Measurements from ENCODE around the gene DMRT3. TPM values are rescaled to one million over a fixed set of nuclear protein-coding genes. Genes with fewer than 3 reads are reported as not detected.

DMRT3 gene
- total RNA-seq, 1 experiment from 2014 or later, result not detected

DNA sequence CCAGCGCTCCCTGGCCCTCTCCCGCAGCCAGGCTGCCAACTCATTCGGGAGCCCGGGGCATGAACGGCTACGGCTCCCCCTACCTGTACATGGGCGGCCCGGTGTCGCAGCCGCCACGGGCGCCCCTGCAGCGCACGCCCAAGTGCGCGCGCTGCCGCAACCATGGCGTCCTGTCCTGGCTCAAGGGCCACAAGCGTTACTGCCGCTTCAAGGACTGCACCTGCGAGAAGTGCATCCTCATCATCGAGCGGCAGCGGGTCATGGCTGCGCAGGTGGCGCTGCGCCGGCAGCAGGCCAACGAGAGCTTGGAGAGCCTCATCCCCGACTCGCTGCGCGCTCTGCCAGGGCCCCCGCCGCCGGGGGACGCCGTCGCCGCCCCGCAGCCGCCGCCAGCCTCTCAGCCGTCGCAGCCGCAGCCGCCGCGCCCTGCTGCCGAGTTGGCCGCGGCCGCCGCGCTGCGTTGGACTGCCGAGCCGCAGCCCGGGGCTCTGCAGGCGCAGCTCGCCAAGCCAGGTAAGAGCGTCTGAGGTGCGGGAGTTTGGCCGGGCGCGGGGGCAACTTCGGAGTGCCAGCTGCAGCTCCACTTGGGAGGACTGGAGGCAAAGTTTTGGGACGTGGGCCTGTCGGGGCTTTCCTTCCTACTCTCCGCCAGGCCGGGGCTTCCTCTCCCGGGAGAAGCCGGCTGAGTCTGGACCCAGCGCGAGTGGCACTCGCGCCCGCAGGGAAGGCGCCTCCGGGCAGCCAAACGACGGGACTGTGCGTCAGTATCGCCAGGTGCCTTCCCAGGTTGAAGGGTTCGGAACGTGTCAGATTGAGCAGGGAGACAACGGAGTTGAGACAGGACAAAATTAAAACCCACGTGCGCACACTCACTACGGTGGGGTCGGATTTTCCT is 735 bp downstream of the DMRT3 start:
- H3K9me3 ChIP-seq, result no peaks in the 10 kb centered on the region
- Mint-ChIP-seq H3K36me3 (ENCODE audit: insufficient read depth, unreplicated experiment) (no peaks in the 10 kb centered on the region), H3K4me1 (ENCODE audit: low read depth, unreplicated experiment) (no peaks in the 10 kb centered on the region), H3K9me3 (ENCODE audit: unreplicated experiment) (no peaks in the 10 kb centered on the region), H3K4me3 (ENCODE audit: unreplicated experiment) (peak overlapping the region; percentile 48), H3K27ac (ENCODE audit: unreplicated experiment) (no peak overlapping the region), H3K27me3 (ENCODE audit: insufficient read depth, unreplicated experiment) (peaks cover 15% of the 10 kb centered on the region)
- CTCF ChIA-PET, result interaction anchor here (0.5 to 0.6 kb wide), 2 partner anchors 49 to 225 kb away, joined by 3 to 4 read pairs; no protein-coding TSS in a partner anchor
- DNase-seq, result no peak
- H3K4me1 ChIP-seq, result no peaks in the 10 kb centered on the region
- intact Hi-C loops (cut with micrococcal nuclease; ENCODE audit: unreplicated experiment), result loop anchor here (1.0 kb wide), 1 partner anchor 25 kb away; no protein-coding TSS in a partner anchor
- TF ChIP-seq CTCF (IDR thresholded peaks at IDR 0.05; ENCODE audit: insufficient read depth in 1 of 2, low read depth in 1 of 2, low read length in 1 of 2, severe bottlenecking in 1 of 2, unreplicated experiment in 1 of 2), result no peak
- peak overlapping the region; percentile 26 for H3K4me3 ChIP-seq (ENCODE audit: low read depth, low read length)
- BruUV-seq (replicated peaks), result no TSS peak
- POLR2A ChIA-PET, result no interaction called here
- no peaks in the 10 kb centered on the region for H3K36me3 ChIP-seq (ENCODE audit: control insufficient read depth, insufficient read depth, low read length)
- H3K27me3 ChIP-seq (replicated peaks; ENCODE audit: control insufficient read depth, insufficient read depth, low read length), result no peaks in the 10 kb centered on the region; the same call in 1 of the 2 replicates

DNA sequence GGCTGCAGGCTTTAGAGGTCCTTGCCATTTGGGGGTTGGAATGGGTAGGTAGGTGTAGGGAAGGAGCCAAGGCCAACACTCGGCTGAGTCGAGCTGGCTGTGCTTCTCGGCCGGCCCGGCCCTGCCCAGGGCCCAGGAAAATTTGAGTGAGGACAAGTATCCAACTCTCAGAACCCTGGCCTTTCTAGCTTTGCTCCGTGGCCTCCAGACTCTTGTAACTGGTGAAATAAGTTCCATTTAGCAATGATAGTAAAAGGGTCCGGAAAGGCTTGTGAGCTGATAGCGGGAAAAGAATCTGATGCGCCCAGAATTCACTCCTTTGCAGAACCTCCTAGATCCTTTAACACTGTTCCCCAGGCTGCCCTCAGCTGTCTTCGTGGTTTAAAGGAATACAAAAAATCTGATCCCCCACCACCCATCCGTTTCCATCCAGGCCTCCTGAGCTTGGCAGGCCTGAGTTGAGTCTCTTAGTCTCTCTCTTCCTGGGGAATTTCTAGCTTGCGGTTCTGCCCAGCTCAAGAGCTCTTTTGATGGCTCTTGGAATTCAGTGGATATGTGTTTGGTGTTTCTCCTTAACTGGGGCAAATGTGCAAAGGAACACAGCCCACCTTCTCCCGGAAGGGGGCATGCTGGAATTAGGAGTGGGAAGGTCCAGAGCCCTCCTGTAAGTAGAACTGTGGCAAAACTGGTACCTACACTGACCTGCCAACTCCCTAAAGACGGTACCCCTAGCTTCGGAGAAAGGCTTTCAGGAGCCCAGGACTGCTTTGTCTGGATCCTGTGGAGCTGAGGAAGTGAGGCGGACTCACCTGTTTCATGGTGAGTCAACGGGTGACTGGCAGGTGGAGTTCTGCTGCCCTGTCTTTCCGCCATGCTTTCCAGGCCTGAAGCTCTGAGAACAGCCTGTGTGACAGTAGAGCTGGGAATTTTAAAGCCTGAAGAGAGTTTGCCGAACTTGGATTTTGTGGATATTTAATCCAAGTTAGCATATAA is 1.7 kb downstream of the DMRT3 start:
- peaks cover 21% of the 10 kb centered on the region for H3K27me3 Mint-ChIP-seq (ENCODE audit: insufficient read depth, unreplicated experiment)
- no peaks in the 10 kb centered on the region for H3K9me3 Mint-ChIP-seq (ENCODE audit: unreplicated experiment)
- H3K27ac Mint-ChIP-seq (ENCODE audit: unreplicated experiment), result no peak overlapping the region
- Histone ChIP-seq H3K27me3 (replicated peaks; ENCODE audit: control insufficient read depth, insufficient read depth, low read length) (no peaks in the 10 kb centered on the region; the same call in 1 of the 2 replicates), H3K4me1 (no peaks in the 10 kb centered on the region), H3K9me3 (no peaks in the 10 kb centered on the region), H3K36me3 (ENCODE audit: control insufficient read depth, insufficient read depth, low read length) (no peaks in the 10 kb centered on the region), H3K4me3 (ENCODE audit: low read depth, low read length) (no peak overlapping the region)
- intact Hi-C loops (cut with micrococcal nuclease; ENCODE audit: unreplicated experiment), result no loop called here
- BruUV-seq (replicated peaks), result no TSS peak
- H3K36me3 Mint-ChIP-seq (ENCODE audit: insufficient read depth, unreplicated experiment), result no peaks in the 10 kb centered on the region
- peak overlapping the region; percentile 8 for H3K4me3 Mint-ChIP-seq (ENCODE audit: unreplicated experiment)
- ChIA-PET POLR2A (no interaction called here), CTCF (interaction anchor here (0.5 kb wide), 1 partner anchor 226 kb away, joined by 3 read pairs; no protein-coding TSS in a partner anchor)
- no peak for DNase-seq
- TF ChIP-seq CTCF (IDR thresholded peaks at IDR 0.05; ENCODE audit: insufficient read depth in 1 of 2, low read depth in 1 of 2, low read length in 1 of 2, severe bottlenecking in 1 of 2, unreplicated experiment in 1 of 2), result no peak
- H3K4me1 Mint-ChIP-seq (ENCODE audit: low read depth, unreplicated experiment), result no peaks in the 10 kb centered on the region

- Histone ChIP-seq H3K4me1 (no peaks in the 10 kb centered on the region), H3K9me3 (no peaks in the 10 kb centered on the region), H3K4me3 (ENCODE audit: low read depth, low read length) (no peak overlapping the region), H3K27me3 (replicated peaks; ENCODE audit: control insufficient read depth, insufficient read depth, low read length) (no peaks in the 10 kb centered on the region; the same call in 1 of the 2 replicates), H3K36me3 (ENCODE audit: control insufficient read depth, insufficient read depth, low read length) (no peaks in the 10 kb centered on the region)
- no TSS peak for BruUV-seq (replicated peaks)
- ChIA-PET CTCF (interaction anchor here (1.2 to 1.7 kb wide), 2 partner anchors 30 to 52 kb away, joined by 4 read pairs; no protein-coding TSS in a partner anchor), POLR2A (no interaction called here)
- DNase-seq, result no peak
- Mint-ChIP-seq H3K9me3 (ENCODE audit: unreplicated experiment) (no peaks in the 10 kb centered on the region), H3K27me3 (ENCODE audit: insufficient read depth, unreplicated experiment) (peaks cover 23% of the 10 kb centered on the region), H3K36me3 (ENCODE audit: insufficient read depth, unreplicated experiment) (no peaks in the 10 kb centered on the region), H3K4me3 (ENCODE audit: unreplicated experiment) (no peak overlapping the region), H3K4me1 (ENCODE audit: low read depth, unreplicated experiment) (no peaks in the 10 kb centered on the region), H3K27ac (ENCODE audit: unreplicated experiment) (no peak overlapping the region)
- no peak for TF ChIP-seq CTCF (IDR thresholded peaks at IDR 0.05; ENCODE audit: insufficient read depth in 1 of 2, low read depth in 1 of 2, low read length in 1 of 2, severe bottlenecking in 1 of 2, unreplicated experiment in 1 of 2)
- intact Hi-C loops (cut with micrococcal nuclease; ENCODE audit: unreplicated experiment), result no loop called here
Observed at GRCh38 chr9:979983-980382, 3.5 kb downstream of the DMRT3 start.

All from Caco-2 (cell line).